Parietal lobe (tissue), 1 donor: ENCODE results near the gene LACC1. TPM values are rescaled to one million over a fixed set of nuclear protein-coding genes. Genes with fewer than 3 reads are reported as not detected.

Experiments
- total RNA-seq: library from RNA; depleted of rRNA; stranded (reverse); fragments of >200 nt; gene quantifications from one replicate; pipeline ENCODE4 v1.2.3, GENCODE V29; 2014

The LACC1 gene
- total RNA-seq = 4.7 TPM

DNA sequence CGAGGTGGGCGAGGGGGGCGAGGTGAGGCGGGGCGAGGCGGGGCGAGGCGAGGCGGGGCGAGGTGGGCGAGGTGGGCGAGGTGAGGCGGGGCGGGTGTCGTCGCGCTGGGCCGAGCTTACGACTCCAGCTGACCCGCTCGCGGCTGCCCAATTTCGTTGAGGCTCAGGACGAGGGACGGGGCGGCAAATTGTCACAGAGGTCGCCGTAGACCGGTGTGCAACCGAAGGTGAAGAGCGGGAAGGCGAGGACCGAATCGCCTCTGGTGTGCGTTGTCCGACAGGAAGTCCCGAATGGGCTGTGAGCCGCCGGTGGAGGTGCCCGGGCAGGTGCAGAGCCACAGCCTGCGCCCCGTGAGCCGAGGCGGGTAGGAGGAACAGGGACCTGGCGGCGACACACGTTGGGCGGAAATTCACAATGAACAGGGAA is at the start of gene LACC1:
LACC1 (plus strand) TSS at position 150 of the 427 bp plus-strand sequence. CDS start 1,082 bp downstream, outside the sequence.

DNA sequence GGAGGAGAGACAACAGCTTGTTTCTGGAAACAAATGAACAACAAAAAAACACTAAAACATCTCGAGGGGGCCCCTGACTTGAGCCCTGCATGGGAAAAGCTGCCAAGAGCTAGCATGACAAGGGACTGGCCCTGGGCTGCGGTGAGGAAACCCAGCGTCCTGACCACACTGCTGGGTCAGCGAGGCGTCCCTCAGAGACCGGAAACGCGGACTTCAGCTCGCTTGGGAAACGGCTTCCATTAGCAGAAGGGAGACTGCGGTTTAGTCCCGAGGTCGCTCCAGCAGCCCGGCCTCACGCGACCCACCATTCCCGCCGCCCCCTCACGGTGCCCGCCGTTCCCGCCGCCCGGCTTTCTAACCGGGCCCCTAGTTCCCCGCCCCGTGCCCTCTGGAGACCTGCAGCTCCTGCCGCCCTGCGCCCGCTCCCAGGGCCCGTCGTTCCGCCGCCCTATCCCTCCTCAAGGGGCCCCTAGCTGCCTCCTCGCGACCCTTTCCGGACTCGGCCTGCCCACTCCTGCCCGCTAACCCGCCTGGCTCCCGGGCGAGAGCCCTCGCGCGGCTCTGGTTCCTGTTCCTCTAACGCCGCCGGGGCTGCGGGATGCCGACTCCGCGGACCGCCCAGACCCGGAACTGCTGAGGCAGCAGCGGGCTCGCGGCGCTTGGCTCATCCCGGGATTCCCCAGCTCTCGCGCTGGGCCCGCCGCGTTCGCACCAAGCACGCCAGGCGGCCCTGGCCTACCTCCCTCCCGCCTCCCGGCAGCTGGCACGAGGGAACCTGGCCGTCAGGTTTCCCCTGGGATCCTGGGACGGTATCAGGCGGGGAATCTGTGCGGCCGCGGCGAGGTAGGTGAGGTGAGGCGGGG is 581 bp upstream of the LACC1 start, which contains the start of gene CCDC122:
CCDC122 (minus strand) TSS at position 849 of the 863 bp plus-strand sequence. CDS start 10,364 bp downstream, outside the sequence.

Other genes starting within 250 kb of the LACC1 start
- gene ENOX1, start 92.9 kb upstream of the LACC1 start, total RNA-seq = 64.5 TPM
- gene CCDC122, start 164 bp upstream of the LACC1 start, total RNA-seq = 21.6 TPM